ENCODE results near the gene TMEM169.
"Not testable (repeated sequence)": the region's sequence is repeated elsewhere in the genome, so short reads cannot be mapped to it uniquely, and the experiment has no call there.

TMEM169 gene

DNA sequence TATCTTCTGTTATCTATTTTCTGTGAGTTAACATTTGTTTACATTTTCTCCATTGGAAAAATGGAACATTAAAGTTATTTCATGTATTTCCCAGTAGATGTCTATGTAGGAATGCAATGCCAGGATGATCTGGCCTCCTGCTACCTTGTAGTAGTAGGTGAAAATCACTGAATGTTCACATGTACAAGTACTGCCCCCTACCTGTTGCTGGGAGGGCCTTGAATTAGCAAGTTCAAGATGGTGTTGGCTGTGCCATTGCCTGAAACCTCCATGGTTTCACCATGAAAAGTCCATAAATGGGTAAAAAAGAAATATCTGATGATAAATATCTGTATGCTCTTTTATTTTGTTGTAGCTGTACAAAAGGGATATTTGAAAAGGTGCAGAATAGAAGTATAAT lies 58.2 kb downstream of the TMEM169 start:
- no peak for DNase-seq

DNA sequence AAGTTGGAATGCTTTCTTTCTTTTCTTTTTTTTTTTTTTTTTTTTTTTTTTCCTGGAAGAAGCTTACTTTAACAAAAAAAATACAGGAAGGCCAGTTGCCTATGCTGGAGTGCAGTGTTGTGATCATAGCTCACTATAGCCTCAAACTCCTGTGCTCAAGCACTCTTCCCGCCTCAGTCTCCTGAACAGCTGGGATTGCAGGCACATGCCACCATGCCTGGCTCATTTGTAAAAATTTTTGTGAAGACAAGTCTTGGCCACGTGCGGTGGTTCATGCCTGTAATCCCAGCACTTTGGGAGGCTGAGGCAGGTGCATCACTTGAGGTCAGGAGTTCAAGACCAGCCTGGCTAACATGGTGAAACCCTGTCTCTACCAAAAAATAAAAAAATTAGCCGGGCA lies 59.8 kb downstream of the TMEM169 start:
- DNase-seq = not testable (repeated sequence)

DNA sequence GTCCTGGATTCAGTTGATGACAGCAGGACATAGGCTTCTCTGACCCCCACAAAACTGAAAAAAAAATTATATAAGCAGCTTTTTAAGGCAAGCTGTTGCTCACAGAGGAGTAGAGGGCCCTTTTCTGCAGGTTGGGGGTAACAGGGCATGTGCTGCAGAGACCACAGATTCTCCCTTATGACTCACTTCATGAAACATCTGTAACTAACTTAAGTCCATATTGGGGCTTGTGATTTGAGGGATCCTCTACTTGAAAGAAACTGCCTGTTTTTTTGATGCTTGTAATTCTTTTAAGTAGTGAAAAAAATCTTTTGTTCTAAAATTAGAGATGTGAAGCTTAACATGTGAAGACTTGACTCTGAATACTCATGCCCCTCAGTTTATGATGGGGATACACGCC lies 60.8 kb downstream of the TMEM169 start:
- DNase-seq = no peak

DNA sequence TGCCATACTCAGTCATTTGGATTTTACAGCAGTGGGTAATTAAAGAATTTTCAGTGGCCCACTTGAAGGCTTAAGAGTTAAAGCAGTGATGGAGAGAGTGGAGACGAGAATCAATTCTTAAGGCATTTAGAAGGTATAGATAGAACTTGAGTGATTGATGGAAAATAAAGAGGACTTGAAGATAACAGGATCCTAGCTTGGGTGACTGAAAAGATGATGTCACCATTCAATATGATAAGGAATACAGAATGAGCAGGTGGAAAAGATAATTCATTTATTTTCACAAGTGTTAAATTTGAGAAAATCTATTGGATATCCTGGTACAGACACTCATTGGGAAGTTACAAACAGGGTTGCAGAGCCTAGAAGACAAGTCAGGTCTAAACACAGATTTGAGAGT lies 62.7 kb downstream of the TMEM169 start:
- no peak for DNase-seq

DNA sequence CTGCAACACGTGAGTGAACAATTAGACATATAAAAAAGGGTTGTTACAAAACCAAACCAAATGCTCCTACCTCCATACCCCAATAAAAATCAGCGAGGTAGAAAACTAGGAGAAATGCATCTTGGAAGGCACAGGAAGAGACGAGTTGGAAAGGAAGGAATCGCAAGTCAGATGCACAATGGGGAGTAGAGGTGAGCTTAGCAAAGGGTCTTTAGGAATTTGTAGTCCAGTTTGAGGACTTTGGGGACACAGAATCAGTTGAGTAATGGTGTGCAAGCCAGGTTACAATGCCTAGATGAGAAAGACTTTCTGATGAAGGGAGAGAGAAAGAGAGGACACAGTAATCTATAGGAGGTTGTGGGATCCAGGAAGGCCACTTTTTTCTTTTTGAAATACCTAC lies 63.1 kb downstream of the TMEM169 start:
- no peak for DNase-seq

DNA sequence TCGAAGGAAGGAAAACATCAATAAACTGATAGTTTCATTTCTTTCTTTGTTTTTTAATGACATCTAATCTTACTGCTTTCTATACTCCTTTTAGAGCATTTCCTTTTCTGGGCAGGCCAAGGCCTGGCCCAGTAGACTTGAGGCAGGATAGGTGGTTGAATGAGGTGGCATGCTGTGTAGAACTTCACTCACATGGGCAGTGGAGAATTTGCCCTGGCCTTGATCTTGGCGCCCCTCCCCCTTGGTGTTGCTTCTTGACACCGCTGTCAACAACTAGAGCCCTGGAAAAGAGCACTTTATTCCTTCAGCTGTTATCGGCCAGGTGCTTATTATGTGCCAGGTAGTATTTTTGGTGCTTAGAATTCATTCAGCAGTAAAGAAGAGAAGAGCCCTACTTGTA lies 64.9 kb downstream of the TMEM169 start:
- DNase-seq = no peak

DNA sequence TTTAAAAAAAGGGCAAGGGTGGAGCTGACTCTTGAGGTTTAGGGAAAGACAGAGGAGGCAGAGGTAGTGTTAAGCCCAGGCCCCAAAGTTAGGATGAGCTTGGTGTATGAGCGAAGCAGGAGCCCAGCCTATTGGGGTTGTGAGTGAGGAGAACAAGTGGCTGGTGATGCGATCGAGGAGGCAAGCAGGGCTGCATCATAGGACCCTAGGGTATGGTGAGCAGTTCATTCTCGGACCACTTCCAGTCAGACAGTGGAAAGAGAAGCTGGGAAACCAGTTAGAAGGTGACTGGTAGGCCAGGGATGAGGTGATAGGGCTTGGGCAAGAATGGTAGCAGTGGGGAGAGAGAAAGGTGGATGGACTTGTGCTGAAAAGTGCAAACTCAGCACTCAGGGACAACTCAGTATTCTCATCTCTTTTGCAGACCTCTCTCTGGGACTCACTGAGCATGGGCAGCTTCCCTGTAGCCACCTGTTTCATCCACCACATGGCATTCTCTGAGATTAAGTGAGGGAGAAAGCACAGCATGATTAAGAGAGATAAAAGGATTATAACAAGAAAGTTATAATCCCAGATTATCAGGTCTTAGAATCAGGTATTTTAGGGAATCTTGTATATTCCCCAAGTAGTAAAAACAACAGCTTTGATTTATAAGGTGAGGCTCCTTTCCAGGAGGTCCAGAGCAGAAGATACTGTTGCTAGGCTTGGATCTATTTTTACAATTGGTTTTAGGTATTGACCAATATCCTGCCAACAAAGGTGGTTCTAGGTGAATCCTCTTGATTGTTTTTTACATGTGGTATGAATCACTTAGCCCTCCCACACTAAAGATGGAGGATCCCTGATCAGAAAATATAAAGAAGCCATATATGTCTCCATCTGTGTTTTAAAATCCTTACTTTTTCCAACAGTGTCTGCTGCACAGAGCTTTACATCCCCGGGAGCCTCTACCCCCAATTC lies 65.7 kb downstream of the TMEM169 start:
- DNase-seq = no peak

DNA sequence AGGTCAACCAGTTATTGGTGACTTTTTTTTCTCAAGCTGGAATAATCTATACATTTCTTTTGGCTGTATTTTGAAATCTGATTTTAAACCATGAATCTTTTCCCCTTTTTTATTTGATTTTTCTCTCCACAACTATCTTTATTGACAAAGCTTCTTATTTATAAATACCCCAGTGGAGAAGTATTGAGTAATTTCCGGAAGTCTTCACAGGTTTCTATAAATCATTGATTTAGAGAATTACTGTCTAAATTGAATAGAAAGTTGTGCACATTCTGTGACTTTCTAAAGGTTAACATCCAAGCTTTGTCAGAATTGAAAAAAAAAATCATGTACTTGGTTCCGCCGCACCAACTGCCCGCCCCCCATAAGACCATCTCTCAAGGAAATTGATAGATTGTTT lies 67.3 kb downstream of the TMEM169 start:
- DNase-seq = no peak

DNA sequence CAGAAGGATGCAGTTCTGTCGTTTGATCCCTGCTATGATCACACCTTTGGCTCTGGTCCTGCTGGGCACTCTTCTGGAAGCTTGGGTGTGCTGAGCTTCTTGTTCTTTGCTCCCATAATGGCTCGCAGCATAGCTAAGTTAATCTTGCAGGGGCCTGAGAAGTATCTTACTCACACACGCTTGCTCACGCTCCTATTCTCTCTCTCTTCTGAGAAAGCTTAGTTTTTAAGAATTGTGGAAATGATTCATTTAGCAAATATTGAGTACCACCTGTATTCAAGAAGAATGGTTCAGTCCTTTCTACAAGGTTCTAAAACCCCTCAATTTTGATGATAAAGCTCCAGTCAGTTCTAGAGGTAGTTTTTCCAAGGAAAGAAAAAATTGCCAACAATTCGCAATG lies 68.0 kb downstream of the TMEM169 start:
- no peak for DNase-seq

DNA sequence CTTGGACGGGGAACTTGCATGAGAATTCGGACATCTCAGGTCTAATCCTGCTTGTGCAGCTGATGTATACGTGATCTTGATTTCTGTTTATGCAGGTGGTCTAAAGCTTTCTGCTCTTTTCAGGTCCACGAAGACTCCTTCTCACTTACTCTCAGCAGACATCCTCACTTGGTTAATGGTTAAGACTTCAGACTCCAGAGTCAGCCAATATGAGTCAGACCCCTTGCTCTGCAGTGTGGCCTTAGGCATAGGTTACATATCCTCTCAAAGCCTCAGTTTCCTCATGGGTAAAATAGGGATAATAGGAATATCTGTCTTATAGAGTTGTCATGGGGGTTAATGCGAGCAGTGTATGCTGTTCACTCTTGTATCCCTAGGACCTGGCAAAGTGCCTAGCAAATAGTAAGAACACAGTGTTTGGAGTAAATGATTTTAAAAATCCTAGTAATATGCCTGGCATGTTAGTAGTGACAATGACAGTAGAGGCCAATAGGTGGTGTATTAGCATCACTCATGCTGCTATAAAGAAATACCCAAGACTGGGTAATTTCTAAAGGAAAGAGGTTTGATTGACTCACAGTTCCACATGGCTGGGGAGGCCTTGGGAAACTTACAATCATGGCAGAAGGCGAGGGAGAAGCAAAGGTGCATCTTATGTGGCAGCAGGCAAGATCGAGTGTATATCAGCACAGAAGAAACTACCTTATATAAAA lies 69.8 kb downstream of the TMEM169 start:
- DNase-seq = no peak
